Stomach smooth muscle (tissue), 2 donors: ENCODE data around the gene RNF5.

Source experiments
- H3K27ac ChIP-seq: one replicate; pipeline ENCODE4 v1.7.0; 2013; ENCODE audit warnings: mild to moderate bottlenecking, low read length, inconsistent platforms
- H3K27me3 ChIP-seq, 2 donors: one replicate each; pipeline ENCODE4 v1.7.0; 2013; ENCODE audit warnings: low read length in 2 of 2; ENCODE audit not compliant: insufficient read depth in 2 of 2, control insufficient read depth in 1 of 2
- H3K36me3 ChIP-seq, 2 donors: one replicate each; pipeline ENCODE4 v1.7.0; 2013; ENCODE audit warnings: low read length in 2 of 2; ENCODE audit not compliant: control insufficient read depth in 2 of 2, insufficient read depth in 2 of 2
- H3K4me1 ChIP-seq: one replicate; pipeline ENCODE4 v1.7.0; 2013; ENCODE audit warnings: low read length; ENCODE audit not compliant: control insufficient read depth, insufficient read depth
- H3K4me3 ChIP-seq, 2 donors: one replicate each; pipeline ENCODE4 v1.7.0; 2013; ENCODE audit warnings: low read length in 2 of 2
- H3K9ac ChIP-seq, 2 donors: one replicate each; pipeline ENCODE4 v1.7.0; 2013; ENCODE audit warnings: low read length in 2 of 2, mild to moderate bottlenecking in 1 of 2
- H3K9me3 ChIP-seq, 2 donors: one replicate each; pipeline ENCODE4 v1.7.0; 2013; ENCODE audit warnings: low read length in 2 of 2; ENCODE audit not compliant: control insufficient read depth in 2 of 2
- donor health status: healthy.
- donor health status: Pancreatic carcinoma.

Gene RNF5

DNA sequence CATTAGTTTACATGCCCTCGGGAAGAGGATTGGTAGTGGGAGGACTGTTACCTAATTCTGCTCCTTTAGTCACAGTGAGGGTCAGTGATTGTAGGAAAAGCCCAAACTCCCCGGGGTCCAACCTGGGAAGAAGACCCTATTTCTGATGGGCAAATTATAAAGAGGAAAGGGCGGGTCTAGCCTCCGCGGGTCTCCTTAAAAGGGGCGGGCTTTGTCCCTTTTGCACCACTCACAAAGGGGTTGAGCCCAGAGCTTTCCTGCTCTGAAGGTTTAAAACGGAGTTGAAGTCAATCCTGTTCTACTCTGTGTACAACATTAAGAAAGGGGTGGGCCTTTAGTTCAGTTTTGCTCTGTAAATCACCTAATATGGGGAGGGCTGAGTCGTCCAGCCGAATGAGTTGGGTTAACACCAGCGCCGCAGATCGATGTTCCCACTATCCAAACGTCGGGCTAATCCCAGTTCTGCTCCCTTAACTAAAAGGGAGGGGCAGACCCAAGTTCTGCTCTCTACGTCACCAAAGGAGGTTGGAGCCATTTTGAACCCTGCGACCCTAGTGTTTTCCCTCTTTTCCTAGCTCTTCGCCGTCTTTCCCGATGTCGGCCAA lies 920 bp upstream of the RNF5 start:
- Histone ChIP-seq H3K9ac (peak overlapping the region; percentile 80 to 96), H3K27ac (peak overlapping the region; percentile 93), H3K4me3 (peak overlapping the region; percentile 83 to 98), H3K36me3 (peaks cover 7 to 8% of the 10 kb centered on the region in 2 donors), H3K4me1 (peaks cover 53% of the 10 kb centered on the region), H3K9me3 (no peaks in the 10 kb centered on the region), H3K27me3 (no peaks in the 10 kb centered on the region)

GRCh38 chr6:32178547-32179440 lies 589 bp downstream of the RNF5 start:
- no peaks in the 10 kb centered on the region for H3K27me3 ChIP-seq
- peak overlapping the region; percentile 83 to 98 for H3K4me3 ChIP-seq
- peaks cover 13 to 20% of the 10 kb centered on the region in 2 donors for H3K36me3 ChIP-seq
- peak overlapping the region; percentile 71 to 96 for H3K9ac ChIP-seq
- H3K9me3 ChIP-seq, result no peaks in the 10 kb centered on the region
- peaks cover 56% of the 10 kb centered on the region for H3K4me1 ChIP-seq
- H3K27ac ChIP-seq, result peak overlapping the region; percentile 93

DNA sequence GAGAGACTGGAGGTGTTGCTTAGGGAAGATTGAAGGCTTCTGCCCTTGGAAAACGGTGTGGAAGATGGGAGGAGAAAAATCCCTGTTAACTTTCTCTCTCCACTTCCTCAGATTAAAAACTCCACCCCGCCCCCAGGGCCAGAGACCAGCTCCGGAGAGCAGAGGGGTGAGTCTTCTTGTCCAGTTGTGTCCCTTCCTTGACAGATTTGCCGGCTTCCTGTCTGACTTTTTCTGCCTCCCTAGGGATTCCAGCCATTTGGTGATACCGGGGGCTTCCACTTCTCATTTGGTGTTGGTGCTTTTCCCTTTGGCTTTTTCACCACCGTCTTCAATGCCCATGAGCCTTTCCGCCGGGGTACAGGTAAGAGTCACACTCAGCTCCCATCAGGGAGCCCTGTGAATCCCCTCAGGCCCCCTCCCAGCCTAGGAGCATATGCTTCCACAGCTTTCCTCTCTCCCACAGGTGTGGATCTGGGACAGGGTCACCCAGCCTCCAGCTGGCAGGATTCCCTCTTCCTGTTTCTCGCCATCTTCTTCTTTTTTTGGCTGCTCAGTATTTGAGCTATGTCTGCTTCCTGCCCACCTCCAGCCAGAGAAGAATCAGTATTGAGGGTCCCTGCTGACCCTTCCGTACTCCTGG lies 1.7 kb downstream of the RNF5 start:
- Histone ChIP-seq H3K27ac (peak overlapping the region; percentile 18), H3K9ac (peak overlapping the region in 1 of 2 donors; percentile 71), H3K27me3 (no peaks in the 10 kb centered on the region), H3K4me3 (peak overlapping the region in 1 of 2 donors; percentile 8), H3K36me3 (peaks cover 14 to 20% of the 10 kb centered on the region in 2 donors), H3K4me1 (peaks cover 50% of the 10 kb centered on the region), H3K9me3 (no peaks in the 10 kb centered on the region)

- Histone ChIP-seq H3K36me3 (peaks cover 14 to 20% of the 10 kb centered on the region in 2 donors), H3K27ac (no peak overlapping the region), H3K9ac (no peak overlapping the region), H3K4me3 (no peak overlapping the region), H3K27me3 (no peaks in the 10 kb centered on the region), H3K4me1 (peaks cover 44% of the 10 kb centered on the region), H3K9me3 (no peaks in the 10 kb centered on the region)
Observed at GRCh38 chr6:32181148-32181702, 3.0 kb downstream of the RNF5 start.

DNA sequence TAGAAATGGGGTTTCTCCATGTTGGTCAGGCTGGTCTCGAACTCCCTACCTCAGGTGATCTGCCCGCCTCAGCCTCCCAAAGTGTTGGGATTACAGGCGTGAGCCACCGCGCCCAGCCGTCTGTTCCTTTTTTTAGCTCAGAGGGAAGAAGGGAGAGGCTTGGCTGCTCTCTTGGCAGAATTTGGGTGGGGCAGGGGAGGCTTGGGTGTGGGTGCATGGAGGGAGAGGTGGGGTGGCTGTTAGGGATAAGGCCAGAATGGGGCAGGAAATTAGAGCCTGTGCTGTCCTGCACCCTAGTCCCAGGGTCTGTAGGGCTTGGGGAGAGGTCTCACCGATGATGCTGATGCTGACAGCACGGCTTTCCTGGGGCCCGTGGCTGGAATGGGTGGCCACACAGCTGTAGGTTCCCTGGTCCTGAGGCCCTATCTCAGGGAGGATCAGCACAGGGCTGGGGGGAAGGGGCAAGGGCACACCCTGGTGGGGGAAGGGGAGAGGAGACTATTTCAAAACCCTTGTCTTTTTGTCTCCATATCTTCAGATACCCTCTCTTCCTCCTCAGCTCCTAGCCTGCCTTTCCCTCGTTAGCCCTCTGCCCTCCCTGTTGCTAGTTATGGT lies 3.8 kb downstream of the RNF5 start:
- Histone ChIP-seq H3K9me3 (no peaks in the 10 kb centered on the region), H3K9ac (peak overlapping the region in 1 of 2 donors; percentile 36), H3K4me1 (peaks cover 45% of the 10 kb centered on the region), H3K27me3 (no peaks in the 10 kb centered on the region), H3K36me3 (peaks cover 21 to 25% of the 10 kb centered on the region in 2 donors), H3K27ac (no peak overlapping the region), H3K4me3 (no peak overlapping the region)

DNA sequence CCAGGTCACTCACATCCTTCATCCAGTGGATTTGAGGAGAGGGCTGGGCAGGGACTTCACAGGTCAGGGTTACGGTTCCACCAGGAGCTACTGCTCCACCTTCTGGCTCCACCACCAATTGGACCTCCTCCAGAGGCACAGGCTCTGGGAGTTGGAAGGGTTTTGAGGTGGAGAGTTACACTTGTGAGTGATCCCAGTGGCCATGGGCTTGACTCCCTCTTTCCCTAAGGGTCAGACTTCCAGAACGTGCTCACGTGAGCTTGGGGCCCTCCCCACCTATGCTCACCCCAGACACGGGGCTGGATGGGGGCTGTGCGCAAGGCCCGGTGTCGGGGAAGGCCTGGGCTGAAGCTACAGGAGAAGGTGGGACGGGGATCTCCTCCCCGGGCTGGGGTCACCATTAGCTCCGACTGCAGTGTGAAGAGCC lies 4.4 kb downstream of the RNF5 start:
- no peak overlapping the region for H3K4me3 ChIP-seq
- no peaks in the 10 kb centered on the region for H3K9me3 ChIP-seq
- peak overlapping the region in 1 of 2 donors; percentile 36 for H3K9ac ChIP-seq
- H3K27me3 ChIP-seq, result no peaks in the 10 kb centered on the region
- H3K27ac ChIP-seq, result peak overlapping the region; percentile 60
- H3K4me1 ChIP-seq, result peaks cover 43% of the 10 kb centered on the region
- peaks cover 26 to 27% of the 10 kb centered on the region in 2 donors for H3K36me3 ChIP-seq

DNA sequence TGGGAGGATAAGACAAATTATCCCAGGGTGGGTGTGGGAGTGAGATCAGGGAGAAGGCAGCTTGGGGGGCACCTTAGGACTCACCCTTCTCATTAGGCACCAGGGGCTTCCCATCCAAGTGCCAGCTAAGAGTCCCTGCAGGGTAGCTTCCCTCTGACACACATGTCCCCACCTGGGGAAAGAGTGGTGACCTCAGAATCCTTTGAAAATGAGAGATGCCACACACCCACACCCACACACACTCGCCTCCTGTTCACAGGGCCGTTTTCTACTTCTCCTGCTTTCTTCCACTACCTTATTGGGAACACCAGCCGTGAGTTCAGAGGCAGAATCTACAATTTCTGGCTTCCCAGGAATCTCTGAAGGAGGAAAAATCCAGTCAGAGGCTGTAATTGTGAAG lies 4.8 kb downstream of the RNF5 start:
- peaks cover 26 to 31% of the 10 kb centered on the region in 2 donors for H3K36me3 ChIP-seq
- H3K27me3 ChIP-seq, result no peaks in the 10 kb centered on the region
- H3K9me3 ChIP-seq, result no peaks in the 10 kb centered on the region
- H3K4me1 ChIP-seq, result peaks cover 44% of the 10 kb centered on the region
- peak overlapping the region; percentile 60 for H3K27ac ChIP-seq
- H3K9ac ChIP-seq, result no peak overlapping the region
- H3K4me3 ChIP-seq, result no peak overlapping the region

GRCh38 chr6:32183483-32184083 lies 5.4 kb downstream of the RNF5 start:
- H3K9ac ChIP-seq, result peak overlapping the region; percentile 5 to 22
- H3K27me3 ChIP-seq, result no peaks in the 10 kb centered on the region
- peak overlapping the region; percentile 60 for H3K27ac ChIP-seq
- H3K9me3 ChIP-seq, result no peaks in the 10 kb centered on the region
- H3K4me3 ChIP-seq, result no peak overlapping the region
- peaks cover 49% of the 10 kb centered on the region for H3K4me1 ChIP-seq
- H3K36me3 ChIP-seq, result peaks cover 26 to 31% of the 10 kb centered on the region in 2 donors

DNA sequence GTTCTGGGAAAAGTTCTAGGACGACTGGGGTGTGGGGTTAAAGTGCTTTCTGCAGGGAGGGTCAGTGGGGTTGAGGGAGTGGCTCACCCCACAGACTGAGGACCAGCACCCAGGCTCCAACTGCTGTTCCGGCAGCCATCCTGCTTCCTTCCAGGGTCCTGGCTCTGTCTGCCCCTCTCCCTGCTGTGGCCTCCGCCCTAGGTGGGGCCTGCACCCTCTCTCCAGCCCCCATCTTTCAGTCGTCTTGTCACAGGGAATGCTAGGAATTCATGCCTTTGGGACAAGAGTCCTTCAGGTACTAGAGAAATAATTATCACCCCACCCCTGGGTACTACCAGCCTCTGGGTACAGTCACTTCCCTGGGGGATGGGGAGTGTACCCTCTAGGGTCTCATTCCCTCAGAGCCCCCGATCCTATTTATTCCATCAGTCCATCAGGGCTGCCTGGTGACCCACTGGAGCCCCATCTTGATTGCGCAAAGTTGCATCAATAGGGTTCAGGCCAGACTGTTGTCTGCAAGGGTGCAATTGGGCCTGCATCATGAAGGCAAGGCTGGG lies 6.0 kb downstream of the RNF5 start, which contains the start of gene AGER:
Gene AGER, minus strand, starts transcription at position 170 of the 557 bp plus-strand sequence. Its CDS starts 31 bp downstream, at position 139.
- Histone ChIP-seq H3K9ac (peak within 1 kb of the TSS; percentile 5 to 22), H3K4me1 (peaks cover 49% of the 10 kb centered on the region), H3K27ac (peak within 1 kb of the TSS; percentile 60), H3K36me3 (peaks cover 26 to 31% of the 10 kb centered on the region in 2 donors), H3K9me3 (no peaks in the 10 kb centered on the region), H3K4me3 (no peak within 1 kb of the TSS), H3K27me3 (no peaks in the 10 kb centered on the region)
